HFF-Myc (cell line): ENCODE measurements around the gene GNAO1.
A peak's percentile ranks its signal among the peaks of the same experiment; 100 is the strongest.

Experiments
- DNase-seq: peaks from one replicate; pipeline ENCODE4 v3.0.0-alpha.2; 2011; ENCODE audit warnings: low read depth; ENCODE audit errors: extremely low read depth
- H3K4me3 ChIP-seq: replicated peaks from 2 replicates; pipeline ENCODE4 v1.5.1; 2011; ENCODE audit warnings: low read depth, mild to moderate bottlenecking, control low read depth, low read length
- CTCF ChIP-seq: IDR thresholded peaks from 2 replicates; pipeline ENCODE4 v1.5.1; 2012; ENCODE audit warnings: mild to moderate bottlenecking, low read depth, low read length, control low read depth; ENCODE audit errors: missing control alignments

GNAO1 gene

GRCh38 chr16:56312028-56312300 is 120.7 kb downstream of the GNAO1 start:
- DNase-seq = no peak
- TF ChIP-seq CTCF = no peak
- H3K4me3 ChIP-seq = no peak overlapping the region

GRCh38 chr16:56312556-56312955 is 121.3 kb downstream of the GNAO1 start:
- H3K4me3 ChIP-seq = no peak overlapping the region
- DNase-seq = no peak
- TF ChIP-seq CTCF = no peak

GRCh38 chr16:56314244-56314850 is 123.1 kb downstream of the GNAO1 start:
- no peak for DNase-seq
- H3K4me3 ChIP-seq = no peak overlapping the region
- no peak for TF ChIP-seq CTCF

- no peak for DNase-seq
- no peak for TF ChIP-seq CTCF
- no peak overlapping the region for H3K4me3 ChIP-seq
These were observed 124.7 kb downstream of the GNAO1 start for GRCh38 chr16:56315955-56316354.

GRCh38 chr16:56316545-56316944 is 125.3 kb downstream of the GNAO1 start:
- TF ChIP-seq CTCF = no peak
- DNase-seq = no peak
- no peak overlapping the region for H3K4me3 ChIP-seq

- DNase-seq = peak; percentile 49
- peak; percentile 90 for TF ChIP-seq CTCF
- no peak overlapping the region for H3K4me3 ChIP-seq
These were observed 126.9 kb downstream of the GNAO1 start for GRCh38 chr16:56317998-56318826.
